ENCODE results near the gene ATXN7L1. TPM values are rescaled to one million over a fixed set of nuclear protein-coding genes. Genes with fewer than 3 reads are reported as not detected.

Gene ATXN7L1
- polyA plus RNA-seq, 1 of the 3 experiments (the other 2 are of a cell fraction): 6.0 TPM

- Histone ChIP-seq H3K27ac (ENCODE audit: low read depth in 2 of 2, low read length in 1 of 2) (no peak overlapping the region), H3K9me2 (no peaks in the 10 kb centered on the region), H3K4me1 (ENCODE audit: control insufficient read depth in 1 of 2, insufficient read depth in 2 of 2, low read depth in 1 of 2, low read length in 1 of 2) (peaks cover 0 to 31% of the 10 kb centered on the region in 2 experiments; a peak in 2 of 4 replicates), H2AFZ (ENCODE audit: low read depth) (no peak overlapping the region), H3K4me3 (ENCODE audit: low read depth in 2 of 2, low read length in 1 of 2) (no peak overlapping the region), H3F3A (replicated peaks; ENCODE audit: insufficient read depth) (no peaks in the 10 kb centered on the region), H3K9me3 (no peaks in the 10 kb centered on the region), H3K79me2 (ENCODE audit: insufficient read depth) (no peaks in the 10 kb centered on the region), H3K36me3 (replicated peaks in 1 of 2; ENCODE audit: control insufficient read depth in 1 of 2, insufficient read depth in 2 of 2, low read length in 1 of 2) (no peaks in the 10 kb centered on the region), H3K27me3 (ENCODE audit: insufficient read depth) (no peaks in the 10 kb centered on the region), H4K20me1 (ENCODE audit: insufficient read depth) (no peaks in the 10 kb centered on the region), H3K9ac (no peak overlapping the region), H3K4me2 (no peak overlapping the region)
- DNase-seq: no peak
- ChIA-PET CTCF (no interaction called here), POLR2A (no interaction called here)
- TF ChIP-seq MXI1 (IDR thresholded peaks at IDR 0.05; ENCODE audit: low read depth, low read length) (no peak), MEF2A (IDR thresholded peaks at IDR 0.05; ENCODE audit: borderline replicate concordance, low read depth) (no peak), PBX3 (IDR thresholded peaks at IDR 0.05) (no peak)
- TF ChIP-seq, protein P1, sequence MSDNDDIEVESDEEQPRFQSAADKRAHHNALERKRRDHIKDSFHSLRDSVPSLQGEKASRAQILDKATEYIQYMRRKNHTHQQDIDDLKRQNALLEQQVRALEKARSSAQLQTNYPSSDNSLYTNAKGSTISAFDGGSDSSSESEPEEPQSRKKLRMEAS (IDR thresholded peaks at IDR 0.05; ENCODE audit: low read depth): no peak
- WGBS (ENCODE audit: low lambda C conversion rate): 97% methylated on average over 3 of the region's 3 CpGs
Observed at GRCh38 chr7:105841866-105842265, 34.5 kb downstream of the ATXN7L1 start.

- no peaks in the 10 kb centered on the region for H3K9me2 ChIP-seq
- H3K79me2 ChIP-seq (ENCODE audit: insufficient read depth): no peaks in the 10 kb centered on the region
- H3F3A ChIP-seq (replicated peaks; ENCODE audit: insufficient read depth): no peaks in the 10 kb centered on the region
- no peak overlapping the region for H3K4me3 ChIP-seq (ENCODE audit: low read depth in 2 of 2, low read length in 1 of 2)
- WGBS (ENCODE audit: low lambda C conversion rate): 91% methylated on average over 8 of the region's 8 CpGs
- H3K27me3 ChIP-seq (ENCODE audit: insufficient read depth): no peaks in the 10 kb centered on the region
- no peaks in the 10 kb centered on the region for H4K20me1 ChIP-seq (ENCODE audit: insufficient read depth)
- no peak overlapping the region for H3K27ac ChIP-seq (ENCODE audit: low read depth in 2 of 2, low read length in 1 of 2)
- no peak overlapping the region for H3K4me2 ChIP-seq
- H3K4me1 ChIP-seq (ENCODE audit: control insufficient read depth in 1 of 2, insufficient read depth in 2 of 2, low read depth in 1 of 2, low read length in 1 of 2): peaks cover 0 to 31% of the 10 kb centered on the region in 2 experiments; a peak in 2 of 4 replicates
- CTCF ChIA-PET: interaction anchor here (0.8 to 1.1 kb wide), 4 partner anchors 9 to 83 kb away, joined by 3 to 5 read pairs (median 4); no protein-coding TSS in a partner anchor
- H3K9ac ChIP-seq: no peak overlapping the region
- no peak for TF ChIP-seq EP300 (IDR thresholded peaks at IDR 0.05; ENCODE audit: borderline replicate concordance in 1 of 2, low read depth in 1 of 2, low read length in 1 of 2)
- no peak for TF ChIP-seq NRF1 (IDR thresholded peaks at IDR 0.05; ENCODE audit: low read depth, low read length)
- TF ChIP-seq, protein P2, sequence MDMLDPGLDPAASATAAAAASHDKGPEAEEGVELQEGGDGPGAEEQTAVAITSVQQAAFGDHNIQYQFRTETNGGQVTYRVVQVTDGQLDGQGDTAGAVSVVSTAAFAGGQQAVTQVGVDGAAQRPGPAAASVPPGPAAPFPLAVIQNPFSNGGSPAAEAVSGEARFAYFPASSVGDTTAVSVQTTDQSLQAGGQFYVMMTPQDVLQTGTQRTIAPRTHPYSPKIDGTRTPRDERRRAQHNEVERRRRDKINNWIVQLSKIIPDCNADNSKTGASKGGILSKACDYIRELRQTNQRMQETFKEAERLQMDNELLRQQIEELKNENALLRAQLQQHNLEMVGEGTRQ (IDR thresholded peaks at IDR 0.05; ENCODE audit: borderline replicate concordance, low read depth, low read length): no peak
- TF ChIP-seq, protein P3, sequence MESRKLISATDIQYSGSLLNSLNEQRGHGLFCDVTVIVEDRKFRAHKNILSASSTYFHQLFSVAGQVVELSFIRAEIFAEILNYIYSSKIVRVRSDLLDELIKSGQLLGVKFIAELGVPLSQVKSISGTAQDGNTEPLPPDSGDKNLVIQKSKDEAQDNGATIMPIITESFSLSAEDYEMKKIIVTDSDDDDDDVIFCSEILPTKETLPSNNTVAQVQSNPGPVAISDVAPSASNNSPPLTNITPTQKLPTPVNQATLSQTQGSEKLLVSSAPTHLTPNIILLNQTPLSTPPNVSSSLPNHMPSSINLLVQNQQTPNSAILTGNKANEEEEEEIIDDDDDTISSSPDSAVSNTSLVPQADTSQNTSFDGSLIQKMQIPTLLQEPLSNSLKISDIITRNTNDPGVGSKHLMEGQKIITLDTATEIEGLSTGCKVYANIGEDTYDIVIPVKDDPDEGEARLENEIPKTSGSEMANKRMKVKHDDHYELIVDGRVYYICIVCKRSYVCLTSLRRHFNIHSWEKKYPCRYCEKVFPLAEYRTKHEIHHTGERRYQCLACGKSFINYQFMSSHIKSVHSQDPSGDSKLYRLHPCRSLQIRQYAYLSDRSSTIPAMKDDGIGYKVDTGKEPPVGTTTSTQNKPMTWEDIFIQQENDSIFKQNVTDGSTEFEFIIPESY (IDR thresholded peaks at IDR 0.05; ENCODE audit: borderline replicate concordance, low read depth): no peak
- TF ChIP-seq RFX5 (IDR thresholded peaks at IDR 0.05; ENCODE audit: low read length): no peak
- TF ChIP-seq POLR2AphosphoS5 (IDR thresholded peaks at IDR 0.05; ENCODE audit: low read depth, low read length): no peak
- no peak for TF ChIP-seq YY1 (IDR thresholded peaks at IDR 0.05; ENCODE audit: low read depth)
- no peak for TF ChIP-seq JUND (IDR thresholded peaks at IDR 0.05)
- TF ChIP-seq, protein P1 (IDR thresholded peaks at IDR 0.05; ENCODE audit: low read depth): no peak
- H3K36me3 ChIP-seq (replicated peaks in 1 of 2; ENCODE audit: control insufficient read depth in 1 of 2, insufficient read depth in 2 of 2, low read length in 1 of 2): no peaks in the 10 kb centered on the region
- DNase-seq: no peak
- POLR2A ChIA-PET: no interaction called here
- H2AFZ ChIP-seq (ENCODE audit: low read depth): no peak overlapping the region
- H3K9me3 ChIP-seq: no peaks in the 10 kb centered on the region
Observed at GRCh38 chr7:105840981-105841749, 35.2 kb downstream of the ATXN7L1 start.

Data from SK-N-SH (cell line).